GM12865 (cell line): ENCODE data around the gene ZNF778.

Experiments used
- DNase-seq: peaks from one replicate; pipeline ENCODE4 v3.0.0; 2010; ENCODE audit warnings: low read depth
- H3K4me3 ChIP-seq: 2 replicates; pipeline ENCODE4 v1.5.1; 2011; ENCODE audit warnings: mild to moderate bottlenecking, low read depth, low read length, control low read depth
- TF ChIP-seq, protein P1 (sequence below): IDR thresholded peaks from 2 replicates; pipeline ENCODE4 v1.5.1; 2011; ENCODE audit warnings: low read length, control low read depth, low read depth, inconsistent platforms; ENCODE audit not compliant: insufficient read depth; ENCODE audit errors: missing control alignments

The ZNF778 gene

DNA sequence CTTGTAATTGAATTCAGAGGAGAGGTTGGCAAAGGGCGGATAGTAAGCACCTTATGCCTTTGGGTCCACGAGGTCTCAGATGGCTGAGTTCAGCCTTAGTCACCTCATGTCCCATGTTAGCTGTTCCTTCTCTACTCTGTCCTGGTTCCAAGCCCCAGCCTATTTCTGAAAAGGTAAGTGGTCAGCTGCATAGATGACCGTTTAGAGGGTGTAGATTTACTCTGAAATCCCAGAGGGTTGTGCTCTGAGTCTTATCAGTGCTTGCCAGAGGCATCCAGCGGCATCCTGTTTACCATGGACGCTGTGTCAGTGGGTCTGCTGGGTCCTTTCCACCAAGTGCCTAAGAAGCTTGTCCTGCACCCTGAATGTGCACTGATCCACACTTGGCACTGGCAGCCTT lies 1.9 kb downstream of the ZNF778 start:
- TF ChIP-seq, protein P1, sequence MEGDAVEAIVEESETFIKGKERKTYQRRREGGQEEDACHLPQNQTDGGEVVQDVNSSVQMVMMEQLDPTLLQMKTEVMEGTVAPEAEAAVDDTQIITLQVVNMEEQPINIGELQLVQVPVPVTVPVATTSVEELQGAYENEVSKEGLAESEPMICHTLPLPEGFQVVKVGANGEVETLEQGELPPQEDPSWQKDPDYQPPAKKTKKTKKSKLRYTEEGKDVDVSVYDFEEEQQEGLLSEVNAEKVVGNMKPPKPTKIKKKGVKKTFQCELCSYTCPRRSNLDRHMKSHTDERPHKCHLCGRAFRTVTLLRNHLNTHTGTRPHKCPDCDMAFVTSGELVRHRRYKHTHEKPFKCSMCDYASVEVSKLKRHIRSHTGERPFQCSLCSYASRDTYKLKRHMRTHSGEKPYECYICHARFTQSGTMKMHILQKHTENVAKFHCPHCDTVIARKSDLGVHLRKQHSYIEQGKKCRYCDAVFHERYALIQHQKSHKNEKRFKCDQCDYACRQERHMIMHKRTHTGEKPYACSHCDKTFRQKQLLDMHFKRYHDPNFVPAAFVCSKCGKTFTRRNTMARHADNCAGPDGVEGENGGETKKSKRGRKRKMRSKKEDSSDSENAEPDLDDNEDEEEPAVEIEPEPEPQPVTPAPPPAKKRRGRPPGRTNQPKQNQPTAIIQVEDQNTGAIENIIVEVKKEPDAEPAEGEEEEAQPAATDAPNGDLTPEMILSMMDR = no peak
- DNase-seq = no peak
- H3K4me3 ChIP-seq = no peak overlapping the region

DNA sequence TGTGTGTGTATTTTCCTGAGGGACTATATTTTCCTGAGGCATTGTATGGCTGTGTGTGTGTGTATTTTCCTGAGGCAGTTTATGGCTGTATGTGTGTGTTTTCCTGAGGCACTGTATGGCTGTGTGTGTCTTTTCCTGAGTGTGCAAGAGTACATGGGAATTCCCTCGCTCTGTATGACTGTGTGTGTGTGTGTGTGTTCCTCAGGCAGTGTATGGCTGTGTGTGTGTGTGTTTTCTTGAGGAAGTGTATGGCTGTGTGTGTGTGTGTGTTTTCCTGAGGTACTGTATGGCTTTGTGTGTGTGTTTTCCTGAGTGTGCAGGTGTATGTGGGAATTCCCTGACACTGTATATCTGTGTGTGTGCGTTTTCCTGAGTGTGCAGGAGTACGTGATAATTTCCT lies 4.1 kb downstream of the ZNF778 start:
- H3K4me3 ChIP-seq = no peak overlapping the region
- TF ChIP-seq, protein P1 = no peak
- DNase-seq = no peak

- no peak overlapping the region for H3K4me3 ChIP-seq
- TF ChIP-seq, protein P1 = no peak
- DNase-seq = no peak
Observed at GRCh38 chr16:89222931-89223330, 5.4 kb downstream of the ZNF778 start.

DNA sequence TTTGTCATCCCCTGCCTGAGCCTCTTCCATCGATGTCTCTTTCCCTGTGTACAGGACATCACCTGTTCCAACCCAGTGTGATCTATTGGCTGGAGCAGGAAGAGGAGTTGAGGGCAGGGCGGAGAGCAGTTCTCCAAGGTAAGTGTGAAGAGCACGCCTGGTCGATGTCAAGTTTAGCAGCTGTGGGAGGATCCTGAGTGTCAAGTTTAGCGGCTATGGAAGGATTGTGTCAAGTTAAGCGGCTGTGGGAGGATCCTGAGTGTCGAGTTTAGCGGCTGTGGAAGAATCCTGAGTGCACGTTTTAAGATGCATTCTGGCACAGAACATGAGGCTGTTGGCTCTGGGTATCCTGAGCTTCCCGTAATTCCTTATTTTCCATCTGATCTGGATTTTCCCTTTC lies 7.2 kb downstream of the ZNF778 start:
- TF ChIP-seq, protein P1 = no peak
- no peak for DNase-seq
- no peak overlapping the region for H3K4me3 ChIP-seq

DNA sequence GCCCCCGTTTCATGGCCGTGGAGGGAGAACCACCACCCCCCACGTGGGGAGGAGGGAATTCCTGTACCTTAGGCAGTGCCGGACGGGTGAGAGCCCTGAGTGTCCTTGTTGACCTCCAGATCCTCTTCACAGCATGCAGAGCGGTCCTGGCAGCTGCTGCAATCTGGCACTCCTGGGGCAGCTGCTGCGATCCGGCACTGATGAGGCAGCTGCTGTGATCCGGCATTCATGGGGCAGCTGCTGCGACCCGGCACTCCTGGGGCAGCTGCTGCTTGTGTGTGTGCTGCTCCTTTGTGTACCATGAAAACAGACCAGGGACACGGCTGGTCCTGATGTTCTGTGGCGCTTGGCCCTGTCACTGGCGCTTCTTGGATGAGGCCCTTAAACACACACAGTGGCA lies 12.8 kb downstream of the ZNF778 start:
- TF ChIP-seq, protein P1 = no peak
- DNase-seq = no peak
- H3K4me3 ChIP-seq = no peak overlapping the region

GRCh38 chr16:89232107-89232506 lies 14.6 kb downstream of the ZNF778 start:
- H3K4me3 ChIP-seq = no peak overlapping the region
- DNase-seq = no peak

More at GRCh38 chr16:89232107-89232506, 14.6 kb downstream of the ZNF778 start:
- TF ChIP-seq, protein P1 = no peak
